Measurements from ENCODE around the gene IQCN. TPM values are rescaled to one million over a fixed set of nuclear protein-coding genes. Genes with fewer than 3 reads are reported as not detected.

The IQCN gene
- total RNA-seq, 2 donors from 2014 or later = 16.5 to 21.9 TPM

DNA sequence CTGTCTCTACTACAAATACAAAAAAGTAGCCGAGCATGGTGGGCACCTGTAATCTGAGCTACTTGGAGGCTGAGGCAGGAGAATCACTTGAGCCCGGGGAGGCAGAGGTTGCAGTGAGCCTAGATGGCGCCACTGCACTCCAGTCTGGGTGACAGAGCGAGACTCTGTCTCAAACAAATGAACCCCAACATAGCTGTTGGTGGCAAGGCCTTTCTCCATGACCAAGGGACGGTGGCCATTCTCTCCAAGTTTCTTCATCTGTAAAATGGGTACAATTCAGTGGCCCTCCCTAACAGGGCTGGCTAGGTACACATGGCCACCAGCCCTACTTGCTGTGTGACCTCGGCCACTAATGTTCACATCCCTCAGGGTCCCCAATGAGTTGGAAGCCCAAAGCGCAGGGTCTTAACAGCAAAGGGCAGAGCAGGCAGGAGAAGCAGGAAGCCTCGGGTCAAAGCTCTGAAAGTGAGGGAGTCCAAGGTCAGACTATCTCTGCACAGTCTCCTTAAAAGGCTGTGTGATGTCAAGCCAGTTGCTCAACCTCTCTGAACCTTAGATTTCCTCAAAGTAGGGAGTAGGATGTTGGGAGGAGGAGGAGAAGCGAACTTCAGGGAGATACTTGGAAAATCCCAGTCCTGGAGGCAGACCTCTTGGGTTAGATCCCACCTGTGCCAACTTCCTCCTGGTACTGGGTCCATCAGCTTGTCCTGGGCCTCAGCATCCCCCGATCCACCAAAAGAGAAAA, 4.4 kb upstream of the IQCN start:
- ATAC-seq (no peak), DNase-seq (peak in 1 of 3 donors; percentile 52)
- Mint-ChIP-seq H3K4me1 (peaks cover 38% of the 10 kb centered on the region), H3K27me3 (no peaks in the 10 kb centered on the region), H3K36me3 (ENCODE audit: low read depth) (peaks cover 6% of the 10 kb centered on the region), H3K27ac (peak overlapping the region; percentile 99), H3K4me3 (peak overlapping the region; percentile 94)
- no peaks in the 10 kb centered on the region for H3K9me3 ChIP-seq (ENCODE audit: control insufficient read depth, low read length, poor library complexity, severe bottlenecking)

DNA sequence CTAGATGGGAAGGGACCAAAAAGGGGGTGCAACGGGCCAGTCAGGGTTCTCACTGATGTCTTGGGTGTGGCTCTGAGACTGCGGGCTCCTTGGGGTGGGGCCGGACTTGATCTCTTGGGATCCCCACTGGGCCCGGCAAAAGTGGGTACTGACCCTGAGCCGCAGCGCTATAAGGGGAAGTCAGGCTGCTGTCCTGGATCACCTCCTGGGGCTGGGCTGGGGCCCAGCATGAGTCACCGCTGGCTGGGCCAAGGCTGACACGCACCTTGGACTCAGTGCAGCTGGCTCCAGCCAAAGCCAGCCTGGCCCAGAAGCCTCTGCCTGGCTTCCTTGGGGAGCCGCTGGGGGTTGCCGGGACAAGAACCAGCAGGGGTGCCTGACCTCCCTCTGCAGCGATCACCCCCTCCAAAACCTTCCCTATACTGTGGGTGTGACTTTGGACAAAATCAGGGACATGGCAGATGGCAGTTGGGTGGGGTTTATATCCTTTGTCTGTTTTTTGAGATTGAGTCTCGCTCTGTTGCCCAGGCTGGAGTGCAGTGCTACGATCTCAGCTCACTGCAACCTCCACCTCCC, 617 bp upstream of the IQCN start:
- Mint-ChIP-seq H3K4me1 (peaks cover 35% of the 10 kb centered on the region), H3K4me3 (peak overlapping the region; percentile 68), H3K27ac (peak overlapping the region; percentile 99), H3K27me3 (no peaks in the 10 kb centered on the region), H3K36me3 (ENCODE audit: low read depth) (peaks cover 6% of the 10 kb centered on the region)
- ATAC-seq = peak; percentile 3
- no peak for DNase-seq
- no peaks in the 10 kb centered on the region for H3K9me3 ChIP-seq (ENCODE audit: control insufficient read depth, low read length, poor library complexity, severe bottlenecking)

DNA sequence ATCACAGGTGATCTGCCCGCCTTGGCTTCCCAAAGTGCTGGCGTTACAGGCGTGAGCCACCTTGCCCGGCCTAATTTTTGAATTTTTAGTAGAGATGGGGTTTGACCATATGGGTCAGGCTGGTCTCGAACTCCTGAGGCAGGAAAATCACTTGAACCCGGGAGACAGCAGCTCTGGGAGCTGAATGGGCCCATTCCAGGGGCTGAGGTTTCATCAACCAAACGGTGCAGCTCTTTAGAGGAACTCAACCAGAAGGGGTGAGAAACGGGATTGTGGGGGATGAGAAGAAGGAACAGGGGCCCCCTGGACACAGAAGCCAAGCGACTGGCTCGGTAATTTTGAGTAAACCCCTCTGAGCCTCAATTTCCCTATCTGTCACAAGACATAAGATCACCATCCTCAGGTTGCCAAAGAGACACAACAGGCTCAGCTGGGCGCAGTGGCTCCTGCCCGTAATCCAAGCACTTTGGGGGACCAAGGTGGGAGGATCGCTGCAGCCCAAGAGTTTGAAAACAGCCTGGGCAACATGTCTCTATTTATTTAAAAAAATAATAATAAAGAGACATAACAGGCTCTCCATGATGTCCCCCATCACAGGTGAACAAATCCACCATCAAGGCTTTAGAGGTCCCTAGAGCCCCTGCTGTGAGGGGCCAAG, 562 bp downstream of the IQCN start:
- DNase-seq = no peak
- no peaks in the 10 kb centered on the region for H3K27me3 Mint-ChIP-seq
- peaks cover 2% of the 10 kb centered on the region for H3K36me3 Mint-ChIP-seq (ENCODE audit: low read depth)
- H3K9me3 ChIP-seq (ENCODE audit: control insufficient read depth, low read length, poor library complexity, severe bottlenecking) = no peaks in the 10 kb centered on the region
- H3K27ac Mint-ChIP-seq = peak overlapping the region; percentile 99
- H3K4me3 Mint-ChIP-seq = peak overlapping the region; percentile 82
- ATAC-seq = no peak
- H3K4me1 Mint-ChIP-seq = peaks cover 28% of the 10 kb centered on the region

- Mint-ChIP-seq H3K4me3 (peak overlapping the region; percentile 49), H3K4me1 (peaks cover 25% of the 10 kb centered on the region), H3K36me3 (ENCODE audit: low read depth) (peaks cover 4% of the 10 kb centered on the region), H3K27me3 (no peaks in the 10 kb centered on the region), H3K27ac (peak overlapping the region; percentile 99)
- no peaks in the 10 kb centered on the region for H3K9me3 ChIP-seq (ENCODE audit: control insufficient read depth, low read length, poor library complexity, severe bottlenecking)
- peak; percentile 11 for ATAC-seq
- no peak for DNase-seq
These were observed 2.8 kb downstream of the IQCN start for GRCh38 chr19:18271433-18271841.

GRCh38 chr19:18270326-18270725, 3.9 kb downstream of the IQCN start:
- no peaks in the 10 kb centered on the region for H3K27me3 Mint-ChIP-seq
- H3K4me1 Mint-ChIP-seq = peaks cover 29% of the 10 kb centered on the region
- peak overlapping the region; percentile 99 for H3K27ac Mint-ChIP-seq
- DNase-seq = no peak
- H3K4me3 Mint-ChIP-seq = no peak overlapping the region
- no peak for ATAC-seq
- H3K36me3 Mint-ChIP-seq (ENCODE audit: low read depth) = peaks cover 4% of the 10 kb centered on the region
- no peaks in the 10 kb centered on the region for H3K9me3 ChIP-seq (ENCODE audit: control insufficient read depth, low read length, poor library complexity, severe bottlenecking)

DNA sequence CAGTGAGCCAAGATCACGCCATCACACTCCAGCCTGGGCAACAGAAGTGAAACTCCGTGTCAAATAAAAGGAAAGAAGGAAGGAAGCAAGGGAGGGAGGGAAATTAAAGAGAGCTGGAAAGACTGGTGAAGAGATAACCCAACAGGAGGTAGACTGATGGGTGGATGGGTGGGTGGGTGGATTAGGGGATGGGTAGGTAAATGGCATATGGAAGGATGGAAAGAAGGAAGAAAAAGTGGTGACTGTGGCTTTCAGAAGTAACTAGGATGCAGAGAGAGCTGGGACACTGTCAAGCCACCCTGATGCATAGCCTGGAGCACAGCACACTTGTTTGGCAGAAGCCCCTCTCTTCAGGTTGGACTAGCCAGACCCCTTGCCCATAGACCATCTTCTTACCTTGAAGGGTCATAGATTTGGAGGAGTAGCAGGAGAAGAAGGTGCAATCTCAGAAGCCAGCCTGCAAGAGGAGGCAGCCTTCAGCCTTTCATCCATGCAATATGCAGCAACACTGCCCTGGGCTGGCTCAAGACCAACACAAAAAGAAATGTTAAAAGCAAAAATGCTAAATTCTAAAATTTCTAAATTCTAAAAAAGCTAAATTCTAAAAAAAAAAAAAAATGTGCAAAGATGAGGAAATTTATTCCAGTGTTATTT, 5.1 kb downstream of the IQCN start:
- DNase-seq = no peak
- Mint-ChIP-seq H3K4me1 (peaks cover 19% of the 10 kb centered on the region), H3K4me3 (peak overlapping the region; percentile 41), H3K27ac (no peak overlapping the region), H3K27me3 (no peaks in the 10 kb centered on the region), H3K36me3 (ENCODE audit: low read depth) (peaks cover 4% of the 10 kb centered on the region)
- ATAC-seq = no peak
- no peaks in the 10 kb centered on the region for H3K9me3 ChIP-seq (ENCODE audit: control insufficient read depth, low read length, poor library complexity, severe bottlenecking)

- no peaks in the 10 kb centered on the region for H3K27me3 Mint-ChIP-seq
- peak overlapping the region; percentile 64 for H3K4me3 Mint-ChIP-seq
- ATAC-seq = no peak
- peaks cover 4% of the 10 kb centered on the region for H3K36me3 Mint-ChIP-seq (ENCODE audit: low read depth)
- H3K9me3 ChIP-seq (ENCODE audit: control insufficient read depth, low read length, poor library complexity, severe bottlenecking) = no peaks in the 10 kb centered on the region
- H3K4me1 Mint-ChIP-seq = peaks cover 12% of the 10 kb centered on the region
- peak overlapping the region; percentile 85 for H3K27ac Mint-ChIP-seq
- no peak for DNase-seq
These were observed 7.2 kb downstream of the IQCN start for GRCh38 chr19:18266771-18267686.

DNA sequence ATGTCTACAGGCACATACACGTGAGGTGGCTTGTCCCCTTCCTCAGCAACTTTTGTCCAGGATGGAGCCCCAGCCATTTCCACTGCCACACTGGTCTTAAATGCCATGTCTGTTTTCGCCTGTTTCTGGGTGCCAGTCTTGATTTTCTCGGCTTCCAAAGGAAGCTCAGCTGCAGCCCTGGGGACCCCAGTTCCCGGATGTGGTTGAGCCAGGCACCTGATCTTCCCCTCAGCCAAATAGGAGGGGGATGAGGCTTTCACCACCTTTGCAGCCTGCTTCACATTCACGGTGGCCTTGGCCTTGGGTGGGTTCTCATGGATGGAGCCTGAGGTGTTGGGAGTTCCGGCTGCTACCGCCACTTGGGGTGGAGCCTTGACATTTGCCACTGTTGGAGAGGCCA, 8.7 kb downstream of the IQCN start:
- no peak for DNase-seq
- Mint-ChIP-seq H3K27ac (no peak overlapping the region), H3K4me3 (no peak overlapping the region)

GRCh38 chr19:18264971-18265540, 9.2 kb downstream of the IQCN start:
- H3K4me3 Mint-ChIP-seq = no peak overlapping the region
- ATAC-seq (no peak), DNase-seq (no peak)
- H3K27me3 Mint-ChIP-seq = no peaks in the 10 kb centered on the region
- H3K4me1 Mint-ChIP-seq = peaks cover 12% of the 10 kb centered on the region
- peak overlapping the region; percentile 57 for H3K27ac Mint-ChIP-seq
- peaks cover 4% of the 10 kb centered on the region for H3K36me3 Mint-ChIP-seq (ENCODE audit: low read depth)
- no peaks in the 10 kb centered on the region for H3K9me3 ChIP-seq (ENCODE audit: control insufficient read depth, low read length, poor library complexity, severe bottlenecking)

More for the DNA sequence above, 8.7 kb downstream of the IQCN start:
- Mint-ChIP-seq H3K4me1 (peaks cover 12% of the 10 kb centered on the region), H3K36me3 (ENCODE audit: low read depth) (peaks cover 4% of the 10 kb centered on the region), H3K27me3 (no peaks in the 10 kb centered on the region)
- no peaks in the 10 kb centered on the region for H3K9me3 ChIP-seq (ENCODE audit: control insufficient read depth, low read length, poor library complexity, severe bottlenecking)
- ATAC-seq = no peak

GRCh38 chr19:18264137-18264854, 10.0 kb downstream of the IQCN start:
- Mint-ChIP-seq H3K4me1 (peaks cover 12% of the 10 kb centered on the region), H3K27me3 (no peaks in the 10 kb centered on the region), H3K36me3 (ENCODE audit: low read depth) (peaks cover 4% of the 10 kb centered on the region), H3K4me3 (no peak overlapping the region), H3K27ac (peak overlapping the region; percentile 57)
- no peaks in the 10 kb centered on the region for H3K9me3 ChIP-seq (ENCODE audit: control insufficient read depth, low read length, poor library complexity, severe bottlenecking)
- DNase-seq = no peak
- ATAC-seq = no peak

GRCh38 chr19:18263324-18264136, 10.7 kb downstream of the IQCN start:
- DNase-seq (no peak), ATAC-seq (no peak)
- Mint-ChIP-seq H3K36me3 (ENCODE audit: low read depth) (peaks cover 3% of the 10 kb centered on the region), H3K27me3 (no peaks in the 10 kb centered on the region), H3K4me3 (peak overlapping the region; percentile 41), H3K27ac (no peak overlapping the region), H3K4me1 (peaks cover 9% of the 10 kb centered on the region)
- H3K9me3 ChIP-seq (ENCODE audit: control insufficient read depth, low read length, poor library complexity, severe bottlenecking) = no peaks in the 10 kb centered on the region

All from T-helper 17 cell (primary cell).